D721Med (cell line): ENCODE results near the gene PPP3R1.

ENCODE experiments used
- DNase-seq: peaks from one replicate; pipeline ENCODE4 v3.0.0; 2011; ENCODE audit warnings: low spot score; ENCODE audit not compliant: insufficient read length
- FAIRE-seq: peaks from 2 replicates; lab custom pipeline; 2011; peaks lifted over from hg19 to GRCh38; lab: Jason Lieb, UNC
- CTCF ChIP-seq: IDR thresholded peaks from 2 replicates; pipeline ENCODE4 v1.5.1; 2012; ENCODE audit warnings: mild to moderate bottlenecking, control low read depth; ENCODE audit not compliant: insufficient read depth; ENCODE audit errors: missing control alignments

PPP3R1 gene

GRCh38 chr2:68189991-68190784, 62.1 kb downstream of the PPP3R1 start:
- TF ChIP-seq CTCF = no peak
- FAIRE-seq = no peak
- DNase-seq = no peak

GRCh38 chr2:68188831-68189230, 63.5 kb downstream of the PPP3R1 start:
- no peak for TF ChIP-seq CTCF
- DNase-seq (no peak), FAIRE-seq (peak; percentile 98)

DNA sequence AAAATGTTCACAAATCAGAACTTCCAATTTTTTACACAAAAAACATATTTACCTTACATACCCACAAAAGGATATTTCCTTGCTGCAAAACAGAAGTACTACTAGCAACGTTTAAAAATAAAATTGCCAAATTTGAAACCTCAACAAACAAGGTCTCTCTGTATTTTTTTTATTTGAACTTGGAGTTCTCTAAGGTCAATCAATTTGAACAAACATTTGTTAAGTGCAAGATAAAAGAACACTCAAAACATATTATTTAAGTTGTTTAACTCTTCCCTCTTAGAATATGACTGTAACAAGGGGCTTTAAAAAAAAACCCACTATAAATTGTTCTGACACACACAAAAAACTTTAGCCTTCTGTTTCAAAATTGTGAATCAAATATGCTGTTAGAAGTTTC, 65.0 kb downstream of the PPP3R1 start:
- no peak for FAIRE-seq
- no peak for DNase-seq
- no peak for TF ChIP-seq CTCF

GRCh38 chr2:68185541-68186164, 66.7 kb downstream of the PPP3R1 start:
- DNase-seq (no peak), FAIRE-seq (no peak)
- TF ChIP-seq CTCF = peak; percentile 57

- no peak for TF ChIP-seq CTCF
- DNase-seq = no peak
- no peak for FAIRE-seq
Observed at GRCh38 chr2:68182902-68183301, 69.4 kb downstream of the PPP3R1 start.

GRCh38 chr2:68178954-68179627, 73.2 kb downstream of the PPP3R1 start:
- no peak for TF ChIP-seq CTCF
- no peak for DNase-seq
- no peak for FAIRE-seq
